ENCODE data around the gene AGK.
"Not testable (repeated sequence)": the region's sequence is repeated elsewhere in the genome, so short reads cannot be mapped to it uniquely, and the experiment has no call there.

Gene AGK

GRCh38 chr7:141557831-141558531, 6.8 kb downstream of the AGK start:
- DNase-seq = not testable (repeated sequence)

DNA sequence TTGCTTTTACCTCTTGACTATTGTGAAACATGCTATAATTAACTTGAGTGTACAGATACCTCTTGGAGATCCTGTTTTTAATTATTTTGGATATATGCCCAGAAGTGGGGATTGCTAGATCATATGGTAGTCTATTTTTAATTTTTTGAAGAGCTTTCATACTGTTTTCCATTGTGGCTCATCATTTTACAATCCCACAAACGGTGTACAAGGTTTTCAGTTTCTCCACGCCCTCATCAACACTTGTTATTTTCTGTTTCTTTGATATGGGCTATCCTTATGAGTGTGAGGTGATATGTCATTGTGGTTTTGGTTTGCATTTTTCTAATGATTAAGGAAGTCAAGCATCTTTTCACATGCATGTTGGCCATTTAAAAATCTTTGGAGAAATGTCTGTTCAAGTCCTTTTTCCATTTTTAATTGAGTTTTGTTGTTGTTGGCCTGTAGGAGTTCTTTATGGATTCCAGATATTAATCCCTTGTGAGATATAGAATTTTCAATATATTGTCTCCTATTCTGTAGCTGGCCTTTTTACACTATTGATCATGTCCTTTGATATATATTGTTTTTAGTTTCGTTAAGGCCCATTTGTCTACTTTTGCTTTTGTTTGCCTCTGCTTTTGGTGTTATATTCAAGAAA, 7.5 kb downstream of the AGK start:
- DNase-seq = peak; percentile 88

DNA sequence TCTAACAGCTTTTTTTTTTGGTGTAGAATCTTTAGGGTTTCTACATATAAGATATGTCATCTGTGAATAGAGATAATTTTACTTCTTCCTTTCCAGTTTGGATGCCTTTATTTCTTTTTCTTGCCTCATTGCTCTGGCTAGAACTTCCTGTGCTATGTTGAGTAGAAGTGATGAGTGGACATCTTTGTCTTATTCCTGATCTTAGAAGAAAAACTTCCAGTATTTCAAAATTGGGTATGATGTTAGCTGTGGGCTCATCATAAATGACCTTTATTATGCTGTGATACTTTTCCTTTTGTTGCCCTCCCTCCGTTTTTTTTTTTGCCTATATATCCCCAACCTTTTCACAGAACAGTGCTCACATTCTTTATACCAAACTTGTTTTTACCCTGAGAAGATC, 8.8 kb downstream of the AGK start:
- DNase-seq = no peak

DNA sequence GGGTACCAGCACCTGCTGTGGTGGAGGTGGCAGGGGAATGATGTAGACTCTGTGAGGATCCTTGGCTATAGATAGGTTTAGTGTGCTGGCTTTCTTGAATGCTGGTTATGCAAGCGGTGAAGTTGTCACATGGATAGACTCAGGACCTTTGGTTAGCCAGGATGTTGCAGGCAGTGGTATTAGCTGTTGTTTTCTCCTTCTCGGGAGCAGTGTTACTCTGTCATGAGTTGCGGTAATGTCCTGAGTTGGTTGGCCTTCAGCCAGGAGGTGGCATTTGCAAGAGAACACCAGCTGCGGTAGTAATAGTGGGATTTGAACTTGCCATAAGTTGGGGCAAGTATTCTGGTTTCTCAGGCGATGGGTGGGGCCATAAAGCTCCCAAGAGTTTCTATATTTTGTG, 10.8 kb downstream of the AGK start:
- no peak for DNase-seq

GRCh38 chr7:141562543-141562942, 11.3 kb downstream of the AGK start:
- no peak for DNase-seq

DNA sequence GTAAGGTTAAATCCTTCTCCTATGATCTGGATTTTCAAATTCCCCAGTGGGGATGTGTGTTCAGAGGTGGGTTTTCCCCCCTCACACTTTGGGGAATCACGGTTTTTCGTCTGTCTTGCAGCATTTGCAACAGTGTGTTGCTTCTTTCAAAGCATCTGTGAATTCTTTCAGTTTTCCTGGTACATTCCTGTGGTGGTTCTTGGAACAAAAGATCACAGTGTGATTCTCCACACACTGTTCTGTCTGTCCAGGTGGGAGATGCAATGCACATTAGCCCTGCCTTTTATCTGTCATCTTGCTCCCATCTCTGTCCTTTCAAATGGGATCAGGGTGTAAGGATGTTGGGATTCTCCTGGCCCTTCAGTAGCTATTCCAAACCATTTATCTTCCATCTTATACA, 11.8 kb downstream of the AGK start:
- no peak for DNase-seq

DNA sequence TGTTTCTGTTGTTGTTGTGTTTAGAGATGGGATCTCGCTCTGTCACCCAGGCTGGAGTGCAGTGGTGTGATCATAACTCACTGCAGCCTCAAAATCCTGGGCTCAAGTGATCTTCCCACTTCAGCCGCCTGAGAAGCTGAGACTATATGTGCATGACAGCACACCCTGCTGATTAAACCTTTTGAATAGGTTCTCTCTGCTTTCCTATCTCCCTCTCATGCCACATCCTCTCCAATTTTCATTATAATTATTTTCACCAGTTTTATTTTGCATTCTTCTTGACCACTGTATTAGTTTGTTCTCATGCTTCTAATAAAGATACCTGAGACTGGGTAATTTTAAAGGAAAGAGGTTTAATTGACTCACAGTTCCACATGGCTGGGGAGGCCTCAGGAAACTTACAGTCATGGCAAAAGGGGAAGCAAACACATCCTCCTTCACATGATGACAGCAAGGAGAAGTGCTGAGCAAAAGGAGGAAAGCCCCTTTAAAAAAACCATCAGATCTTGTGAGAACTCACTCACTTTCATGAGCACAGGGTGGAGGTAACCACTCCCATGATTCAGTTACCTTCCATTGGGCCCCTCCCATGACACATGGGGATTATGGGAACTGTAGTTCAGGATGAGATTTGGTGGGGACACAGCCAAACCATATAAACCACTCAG, 12.9 kb downstream of the AGK start:
- DNase-seq = no peak

- no peak for DNase-seq
Observed at GRCh38 chr7:141567432-141567831, 16.2 kb downstream of the AGK start.

DNA sequence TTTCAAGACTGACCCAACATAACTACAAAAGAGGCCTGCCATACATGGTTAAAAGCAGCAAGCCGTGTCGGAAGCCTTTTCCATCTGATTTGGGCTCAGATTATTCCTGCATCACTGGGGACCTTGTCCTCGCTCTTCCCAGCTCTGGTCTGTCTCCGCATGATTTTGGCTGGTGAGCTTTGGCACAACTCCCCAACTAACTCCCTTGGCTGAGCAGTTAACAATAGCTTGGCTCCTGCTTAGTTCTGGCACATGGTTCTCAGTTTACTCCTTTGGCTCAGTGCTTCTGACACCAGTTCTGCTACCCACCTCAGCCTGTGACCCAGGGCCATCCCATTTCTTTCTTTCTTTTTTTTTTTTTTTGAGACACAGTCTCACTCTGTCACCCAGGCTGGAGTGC, 17.0 kb downstream of the AGK start:
- no peak for DNase-seq

DNA sequence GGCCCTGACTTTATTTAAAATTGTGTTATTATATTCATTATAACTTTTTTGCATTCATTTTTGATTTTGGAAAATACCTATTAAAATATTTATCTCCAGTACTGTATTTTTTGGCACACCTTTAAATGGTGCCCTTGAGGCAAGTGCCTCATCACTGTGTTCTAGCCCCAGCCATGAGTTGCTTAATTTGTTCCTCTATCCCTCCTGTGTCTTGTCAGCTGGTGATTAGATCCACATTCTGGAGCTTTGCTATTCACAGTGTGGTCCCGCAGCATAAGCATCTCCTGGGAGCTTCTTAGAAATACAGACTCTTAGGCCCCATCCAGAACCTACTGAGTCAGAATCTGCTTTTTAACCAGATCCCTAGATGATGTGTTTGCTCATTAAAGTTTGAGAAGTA, 19.8 kb downstream of the AGK start:
- no peak for DNase-seq

- no peak for DNase-seq
Observed at GRCh38 chr7:141572175-141572574, 21.0 kb downstream of the AGK start.

DNA sequence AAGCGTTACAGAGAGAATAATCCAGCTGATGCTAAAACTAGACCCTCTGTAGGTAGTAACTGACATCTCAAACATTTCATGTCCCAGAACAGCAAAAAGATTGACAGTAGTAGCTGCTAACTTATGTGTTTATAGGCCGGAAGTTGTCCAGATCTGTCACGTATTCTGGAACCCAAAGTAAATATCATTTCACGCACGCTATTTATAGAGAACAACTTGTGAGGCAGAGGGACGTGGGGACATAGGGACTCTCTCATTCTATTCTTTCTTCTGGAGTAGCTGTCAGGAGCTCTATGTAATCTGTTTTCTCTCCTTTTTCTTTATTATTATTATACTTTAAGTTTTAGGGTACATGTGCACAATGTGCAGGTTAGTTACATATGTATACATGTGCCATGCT, 22.3 kb downstream of the AGK start:
- no peak for DNase-seq

GRCh38 chr7:141575164-141575563, 24.0 kb downstream of the AGK start:
- no peak for DNase-seq

DNA sequence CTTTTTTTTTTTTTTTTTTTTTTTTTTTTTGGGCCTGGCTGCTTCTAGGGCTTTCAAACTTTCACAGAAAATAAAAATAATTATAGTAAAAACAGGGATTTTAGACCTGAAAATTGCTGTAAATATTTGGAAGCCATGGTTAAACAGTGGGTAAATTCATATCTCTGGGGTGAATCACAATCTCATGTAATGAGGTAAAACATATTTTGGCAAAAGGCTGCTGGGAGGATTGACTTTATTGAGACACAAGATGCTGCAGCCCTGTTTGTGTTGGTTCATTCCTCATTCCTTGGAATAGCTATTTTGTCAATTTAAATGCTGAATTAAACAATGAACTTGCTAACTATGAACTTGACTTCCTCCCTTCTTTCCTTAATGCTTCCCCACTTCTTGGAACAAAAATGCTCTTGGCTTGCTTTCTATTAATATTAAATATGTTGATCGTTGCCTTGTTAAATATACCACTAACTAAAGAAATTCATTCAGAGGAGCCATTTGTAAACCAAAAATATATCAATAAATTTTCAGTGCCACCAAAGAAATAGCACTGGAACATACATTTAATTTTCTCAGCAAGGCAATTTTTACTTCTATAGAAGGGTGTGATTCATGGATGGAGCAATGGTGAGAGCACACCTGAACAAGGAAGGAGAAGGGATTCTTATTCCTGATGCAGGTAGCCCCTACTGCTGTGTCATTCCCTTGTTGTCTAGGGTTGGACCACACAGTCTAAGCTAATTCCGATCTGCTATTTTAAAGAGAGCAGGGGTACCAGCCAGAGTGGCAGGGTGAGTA, 24.6 kb downstream of the AGK start:
- no peak for DNase-seq

DNA sequence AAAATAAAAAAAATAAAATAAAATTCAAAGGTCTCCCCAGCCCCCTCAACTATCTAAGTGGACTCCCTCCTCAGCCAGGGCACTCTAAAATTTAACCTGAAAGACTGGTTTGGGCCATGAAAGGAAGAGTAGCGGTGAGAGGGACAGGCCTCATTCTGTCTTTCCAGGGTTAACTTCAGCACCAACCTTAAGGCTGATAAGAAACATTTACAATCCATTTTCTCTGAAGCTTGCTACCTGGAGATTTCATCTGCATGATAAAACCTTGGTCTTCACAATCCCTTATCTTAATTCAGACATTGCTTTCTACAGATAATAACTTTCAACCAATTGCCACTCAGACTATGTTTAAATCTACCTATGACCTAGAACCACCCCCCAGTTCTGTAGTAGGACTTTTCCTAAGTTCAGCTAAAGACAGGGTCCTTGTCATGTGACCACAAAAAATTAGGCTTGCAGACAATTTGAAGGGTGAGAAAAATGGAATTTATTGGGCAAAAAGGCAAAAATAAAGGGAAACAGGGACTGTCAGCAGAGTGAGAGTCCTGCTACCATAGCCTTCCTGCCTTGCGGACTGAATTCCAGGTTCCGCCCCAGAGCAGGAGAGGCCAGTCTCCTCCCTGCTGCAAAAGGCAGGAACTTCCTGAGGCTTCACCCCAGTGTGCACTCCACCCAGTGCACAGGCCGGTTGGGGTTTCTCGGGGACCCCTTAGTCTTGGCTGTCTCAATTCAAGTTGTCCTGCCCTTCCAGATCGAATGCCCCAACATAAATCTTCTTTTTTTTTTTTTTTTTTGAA, 26.0 kb downstream of the AGK start:
- no peak for DNase-seq

GRCh38 chr7:141579953-141580352, 28.7 kb downstream of the AGK start:
- not testable (repeated sequence) for DNase-seq

- not testable (repeated sequence) for DNase-seq
Observed at GRCh38 chr7:141582063-141582462, 30.9 kb downstream of the AGK start.

DNA sequence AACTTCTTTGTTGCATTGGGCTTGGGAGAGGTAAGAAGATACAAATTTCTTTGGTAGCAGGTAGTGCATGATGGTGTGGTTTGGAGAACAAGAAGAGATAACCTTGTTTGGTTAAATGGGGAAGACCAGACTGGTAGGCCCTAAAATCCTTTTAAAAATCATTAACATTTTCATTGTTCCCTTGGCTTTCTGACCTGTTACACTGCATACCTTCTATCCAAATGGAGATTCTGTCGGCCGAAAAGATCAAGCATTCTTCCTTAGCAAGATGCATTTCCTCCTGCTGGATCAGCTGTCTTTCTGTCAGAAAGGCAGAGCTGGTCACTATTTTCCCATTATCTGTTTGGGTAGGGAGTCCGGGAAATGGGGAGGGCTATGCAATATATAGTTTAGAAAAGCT, 33.7 kb downstream of the AGK start:
- DNase-seq = no peak

GRCh38 chr7:141585592-141586510, 34.6 kb downstream of the AGK start:
- DNase-seq = no peak

GRCh38 chr7:141586878-141587277, 35.7 kb downstream of the AGK start:
- no peak for DNase-seq

DNA sequence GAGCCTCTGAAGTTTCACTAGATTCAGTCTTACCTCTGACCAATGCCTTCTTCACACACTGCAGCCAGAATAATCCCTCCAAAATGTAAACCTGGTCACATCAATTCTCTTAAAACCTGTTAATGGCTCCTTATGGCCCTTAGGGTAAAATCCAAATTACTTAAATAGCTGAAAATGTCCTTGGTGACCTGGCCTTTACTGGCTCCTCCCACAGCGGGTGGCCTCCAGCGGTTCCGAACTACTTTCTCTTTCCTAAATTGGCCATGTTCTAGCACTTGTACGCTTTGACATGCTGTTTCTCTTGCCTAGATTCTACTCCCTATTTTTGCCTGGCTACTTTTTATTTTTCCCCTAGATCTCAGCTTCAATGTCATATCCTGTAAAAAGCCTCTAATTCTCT, 36.1 kb downstream of the AGK start:
- no peak for DNase-seq

DNA sequence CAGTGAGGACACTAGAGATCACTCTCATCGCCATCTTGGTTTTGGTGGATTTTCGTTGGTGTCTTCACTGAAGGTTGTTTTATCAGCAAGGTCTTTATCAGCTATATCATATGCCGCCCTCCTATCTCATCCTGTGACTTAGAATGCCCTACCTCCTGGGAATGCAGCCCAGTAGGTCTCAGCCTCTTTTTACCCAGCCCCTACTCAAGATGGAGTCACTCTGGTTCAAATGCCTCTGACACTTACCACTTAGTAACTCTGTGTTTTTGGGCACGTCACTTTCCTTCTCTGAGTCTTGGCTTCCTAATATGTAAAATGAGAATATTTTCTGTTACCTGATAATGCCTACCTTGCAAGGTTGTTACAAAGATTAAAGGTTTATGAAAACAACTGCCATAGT, 37.7 kb downstream of the AGK start:
- DNase-seq = no peak

Measured in COR-L47 (cell line).